ENCODE data around the gene FAM185A. TPM values are rescaled to one million over a fixed set of nuclear protein-coding genes. Genes with fewer than 3 reads are reported as not detected.
"Not testable (repeated sequence)": the region's sequence is repeated elsewhere in the genome, so short reads cannot be mapped to it uniquely, and the experiment has no call there.

Gene FAM185A
- total and polyA plus RNA-seq, 2 of the 4 experiments (the other 2 are of a cell fraction) = 3.6 to 4.3 TPM

DNA sequence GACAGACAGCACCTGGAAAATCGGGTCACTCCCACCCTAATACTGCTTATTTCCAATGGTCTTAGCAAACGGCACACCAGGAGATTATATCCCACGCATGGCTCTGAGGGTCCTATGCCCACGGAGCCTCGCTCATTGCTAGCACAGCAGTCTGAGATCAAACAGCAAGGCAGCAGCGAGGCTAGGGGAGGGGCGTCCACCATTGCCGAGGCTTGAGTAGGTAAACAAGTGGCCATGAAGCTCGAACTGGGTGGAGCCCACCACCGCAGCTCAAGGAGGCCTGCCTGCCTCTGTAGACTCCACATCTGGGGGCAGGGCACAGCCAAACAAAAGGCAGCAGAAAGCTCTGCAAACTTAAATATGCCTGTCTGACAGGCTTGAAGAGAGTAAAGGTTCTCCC lies 32.1 kb downstream of the FAM185A start:
- H3K4me2 ChIP-seq (ENCODE audit: low read depth, low read length); H3K9me1 ChIP-seq (ENCODE audit: insufficient read depth, low read length); ATAC-seq (ENCODE audit: low read depth); H4K8ac ChIP-seq (ENCODE audit: low read depth in 2 of 2, low read length in 2 of 2); H4K5ac ChIP-seq (ENCODE audit: low read depth, low read length); H2AK5ac ChIP-seq (ENCODE audit: low read depth, low read length); H3K79me1 ChIP-seq (ENCODE audit: low read depth in 1 of 2, low read length in 2 of 2); BruUV-seq (replicated peaks); H3K4me1 ChIP-seq (ENCODE audit: control insufficient read depth, insufficient read depth, low read length); H3K56ac ChIP-seq (ENCODE audit: extremely low read depth, insufficient read depth, low read length); intact Hi-C loops (cut with micrococcal nuclease); H2BK120ac ChIP-seq (ENCODE audit: low read depth, low read length); H2BK15ac ChIP-seq (ENCODE audit: low read depth, low read length); H3K4ac ChIP-seq (ENCODE audit: low read depth, low read length); H3K23ac ChIP-seq (ENCODE audit: low read depth, low read length); dilution Hi-C loops (cut with HindIII; ENCODE audit: low sequenced_read_pairs, unreplicated experiment); H2AFZ ChIP-seq (replicated peaks; ENCODE audit: low read length, poor library complexity); DNase-seq; H4K20me1 ChIP-seq (ENCODE audit: insufficient read depth, low read length); CTCF ChIA-PET; H3K36me3 ChIP-seq (ENCODE audit: control insufficient read depth, insufficient read depth, low read length); in situ Hi-C loops (cut with MboI; ENCODE audit: low sequenced_read_pairs); H2BK5ac ChIP-seq (ENCODE audit: low read depth, low read length, poor library complexity, severe bottlenecking); H3K27ac ChIP-seq (ENCODE audit: insufficient read depth, low read length); H3K9me3 ChIP-seq (ENCODE audit: control insufficient read depth, insufficient read depth, low read length); H3K4me3 ChIP-seq (ENCODE audit: insufficient read depth, low read depth, low read length); H2BK20ac ChIP-seq (ENCODE audit: low read depth, low read length); H2AK9ac ChIP-seq (replicated peaks; ENCODE audit: low read depth, low read length, poor library complexity); POLR2A ChIA-PET (ENCODE audit: unreplicated experiment); H3K14ac ChIP-seq (replicated peaks; ENCODE audit: low read depth, low read length); H4K91ac ChIP-seq (ENCODE audit: insufficient read depth, low read depth, low read length); H3K18ac ChIP-seq (ENCODE audit: low read depth, low read length); H3K27me3 ChIP-seq (ENCODE audit: control insufficient read depth, insufficient read depth, low read length); H3K9ac ChIP-seq (ENCODE audit: low read depth, low read length): not testable (repeated sequence)
- 93% methylated on average over 3 of the region's 10 CpGs; no CpG with 5 or more reads in 1 of the 2 experiments for WGBS, 2 experiments (ENCODE audit: extremely low coverage in 2 of 2, insufficient read length in 1 of 2)

DNA sequence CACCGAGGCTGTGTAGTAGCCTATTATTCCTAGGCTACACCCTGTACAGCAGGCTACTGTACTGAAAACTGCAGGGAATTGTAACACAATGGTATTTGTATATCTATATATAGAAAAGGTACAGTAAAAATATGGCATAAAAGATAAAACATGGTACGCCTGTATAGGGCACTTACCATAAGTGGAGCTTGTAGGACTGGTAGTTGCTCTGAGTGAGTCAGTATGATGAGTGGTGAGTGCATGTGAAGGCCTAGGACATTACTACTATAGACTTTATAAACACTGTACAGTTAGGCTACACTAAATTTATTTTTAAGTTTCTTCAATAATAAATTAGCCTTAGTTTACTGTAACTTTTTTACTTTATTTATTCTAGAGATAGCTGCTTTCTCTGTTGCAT lies 40.0 kb downstream of the FAM185A start:
- peak; percentile 57 for DNase-seq
- no CpG with 5 or more reads among the region's 2 CpGs for WGBS, 2 experiments (ENCODE audit: extremely low coverage in 2 of 2, insufficient read length in 1 of 2)
- not testable (repeated sequence) for H4K8ac ChIP-seq (ENCODE audit: low read depth in 2 of 2, low read length in 2 of 2)

More for the DNA sequence above, 40.0 kb downstream of the FAM185A start:
- H3K4me1 ChIP-seq (ENCODE audit: control insufficient read depth, insufficient read depth, low read length); H3K18ac ChIP-seq (ENCODE audit: low read depth, low read length); H3K27ac ChIP-seq (ENCODE audit: insufficient read depth, low read length); intact Hi-C loops (cut with micrococcal nuclease); H2BK15ac ChIP-seq (ENCODE audit: low read depth, low read length); H2AK9ac ChIP-seq (replicated peaks; ENCODE audit: low read depth, low read length, poor library complexity); H2AK5ac ChIP-seq (ENCODE audit: low read depth, low read length); H2AFZ ChIP-seq (replicated peaks; ENCODE audit: low read length, poor library complexity); dilution Hi-C loops (cut with HindIII; ENCODE audit: low sequenced_read_pairs, unreplicated experiment); H4K91ac ChIP-seq (ENCODE audit: insufficient read depth, low read depth, low read length); CTCF ChIA-PET; BruUV-seq (replicated peaks); H3K27me3 ChIP-seq (ENCODE audit: control insufficient read depth, insufficient read depth, low read length); H3K4me3 ChIP-seq (ENCODE audit: insufficient read depth, low read depth, low read length); in situ Hi-C loops (cut with MboI; ENCODE audit: low sequenced_read_pairs); H3K4me2 ChIP-seq (ENCODE audit: low read depth, low read length); H3K23ac ChIP-seq (ENCODE audit: low read depth, low read length); H2BK20ac ChIP-seq (ENCODE audit: low read depth, low read length); H3K79me1 ChIP-seq (ENCODE audit: low read depth in 1 of 2, low read length in 2 of 2); H3K36me3 ChIP-seq (ENCODE audit: control insufficient read depth, insufficient read depth, low read length); H3K9me3 ChIP-seq (ENCODE audit: control insufficient read depth, insufficient read depth, low read length); H4K20me1 ChIP-seq (ENCODE audit: insufficient read depth, low read length); H3K14ac ChIP-seq (replicated peaks; ENCODE audit: low read depth, low read length); H3K56ac ChIP-seq (ENCODE audit: extremely low read depth, insufficient read depth, low read length); POLR2A ChIA-PET (ENCODE audit: unreplicated experiment); H3K9ac ChIP-seq (ENCODE audit: low read depth, low read length); H3K9me1 ChIP-seq (ENCODE audit: insufficient read depth, low read length); H3K4ac ChIP-seq (ENCODE audit: low read depth, low read length): not testable (repeated sequence)
- peak overlapping the region; percentile 63 for H2BK5ac ChIP-seq (ENCODE audit: low read depth, low read length, poor library complexity, severe bottlenecking)
- H4K5ac ChIP-seq (ENCODE audit: low read depth, low read length) = peak overlapping the region; percentile 21; the same call in 1 of the 2 replicates
- peak; percentile 98 for ATAC-seq (ENCODE audit: low read depth)
- H2BK120ac ChIP-seq (ENCODE audit: low read depth, low read length) = 0 out of 2 replicates have a peak overlapping the region, but pooled peaks have one; percentile 8
